GM10266 (cell line): ENCODE data around the gene BIRC3.

Experiments used
- DNase-seq: peaks from one replicate; pipeline ENCODE4 v3.0.0; 2012; ENCODE audit errors: extremely low spot score
- TF ChIP-seq, protein P1 (sequence below): IDR thresholded peaks from 2 replicates; pipeline ENCODE4 v1.5.1; 2012; ENCODE audit warnings: mild to moderate bottlenecking, low read depth; ENCODE audit not compliant: control insufficient read depth, insufficient read depth; ENCODE audit errors: missing control alignments

BIRC3 gene

DNA sequence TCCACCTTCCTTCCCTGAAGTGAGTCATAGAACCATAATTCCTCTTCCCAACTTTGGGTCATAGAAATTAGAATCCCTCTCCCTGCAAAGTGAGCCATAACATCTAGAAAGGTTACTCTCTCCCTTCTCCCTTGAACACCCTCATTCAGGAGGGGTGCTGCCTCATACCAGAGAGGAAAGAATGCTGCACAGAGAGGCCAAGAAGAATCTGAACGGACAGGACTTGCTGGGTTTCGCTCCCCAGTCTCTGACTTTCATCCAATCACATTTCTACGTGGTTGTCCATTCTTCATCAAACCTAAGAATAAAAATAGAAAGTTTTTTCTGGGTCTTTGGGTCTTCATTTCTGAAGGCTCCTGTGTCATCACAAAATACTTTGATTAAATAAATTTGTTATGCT is 31.0 kb upstream of the BIRC3 start:
- TF ChIP-seq, protein P1, sequence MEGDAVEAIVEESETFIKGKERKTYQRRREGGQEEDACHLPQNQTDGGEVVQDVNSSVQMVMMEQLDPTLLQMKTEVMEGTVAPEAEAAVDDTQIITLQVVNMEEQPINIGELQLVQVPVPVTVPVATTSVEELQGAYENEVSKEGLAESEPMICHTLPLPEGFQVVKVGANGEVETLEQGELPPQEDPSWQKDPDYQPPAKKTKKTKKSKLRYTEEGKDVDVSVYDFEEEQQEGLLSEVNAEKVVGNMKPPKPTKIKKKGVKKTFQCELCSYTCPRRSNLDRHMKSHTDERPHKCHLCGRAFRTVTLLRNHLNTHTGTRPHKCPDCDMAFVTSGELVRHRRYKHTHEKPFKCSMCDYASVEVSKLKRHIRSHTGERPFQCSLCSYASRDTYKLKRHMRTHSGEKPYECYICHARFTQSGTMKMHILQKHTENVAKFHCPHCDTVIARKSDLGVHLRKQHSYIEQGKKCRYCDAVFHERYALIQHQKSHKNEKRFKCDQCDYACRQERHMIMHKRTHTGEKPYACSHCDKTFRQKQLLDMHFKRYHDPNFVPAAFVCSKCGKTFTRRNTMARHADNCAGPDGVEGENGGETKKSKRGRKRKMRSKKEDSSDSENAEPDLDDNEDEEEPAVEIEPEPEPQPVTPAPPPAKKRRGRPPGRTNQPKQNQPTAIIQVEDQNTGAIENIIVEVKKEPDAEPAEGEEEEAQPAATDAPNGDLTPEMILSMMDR = no peak
- no peak for DNase-seq

DNA sequence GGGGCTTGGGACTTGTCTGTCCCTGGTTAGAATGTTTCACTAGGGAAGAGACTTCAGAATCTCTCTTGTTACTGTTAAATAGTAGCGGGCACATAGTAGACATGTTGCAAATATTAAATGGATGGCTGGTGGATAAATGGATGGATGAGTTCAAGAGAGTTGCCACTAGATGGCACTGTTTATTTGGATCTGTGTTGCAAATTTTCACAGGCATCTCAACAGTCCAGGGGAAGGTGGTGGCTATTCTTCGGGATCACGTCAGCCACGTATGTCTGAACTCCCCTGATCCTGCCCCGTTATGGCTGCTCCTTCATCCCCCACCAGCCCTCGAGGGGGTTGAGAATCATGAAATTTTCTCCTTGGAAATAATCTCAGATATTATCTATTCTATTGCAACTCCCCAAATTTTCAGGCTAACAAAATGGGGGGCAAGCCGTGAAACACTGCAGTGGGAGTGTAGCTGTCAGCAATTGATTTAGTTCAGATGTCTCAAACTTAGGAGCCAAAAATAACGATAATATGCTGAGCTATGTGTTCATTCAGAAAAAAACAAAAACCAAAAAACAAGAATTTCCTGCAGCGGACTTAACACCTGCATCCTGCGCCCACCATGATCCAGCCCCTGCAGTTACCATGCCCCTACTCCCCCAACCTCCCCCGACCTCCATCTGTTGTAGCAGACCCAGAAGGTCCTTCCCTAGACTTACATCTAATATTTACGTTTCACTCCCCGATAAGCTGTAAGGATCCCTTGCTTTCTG is 29.1 kb upstream of the BIRC3 start:
- TF ChIP-seq, protein P1 = peak; percentile 71
- DNase-seq = peak; percentile 62

DNA sequence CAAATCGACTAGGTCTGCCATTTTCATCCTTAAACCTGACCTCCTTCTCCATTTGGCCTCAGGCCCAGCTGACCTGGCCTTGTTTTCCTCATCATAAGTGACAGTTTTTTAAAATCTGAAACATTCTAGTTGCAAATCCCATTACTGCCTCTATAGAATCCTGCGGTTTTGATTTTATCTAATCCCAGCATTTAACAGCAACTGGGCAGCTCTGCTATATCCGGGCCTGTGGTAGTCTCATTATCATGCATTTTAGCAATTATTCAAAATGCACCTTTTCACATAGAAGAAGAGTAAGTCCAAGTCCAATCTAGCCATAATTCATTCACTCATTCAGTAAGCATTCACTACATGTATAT is 28.6 kb upstream of the BIRC3 start:
- TF ChIP-seq, protein P1 = no peak
- no peak for DNase-seq

DNA sequence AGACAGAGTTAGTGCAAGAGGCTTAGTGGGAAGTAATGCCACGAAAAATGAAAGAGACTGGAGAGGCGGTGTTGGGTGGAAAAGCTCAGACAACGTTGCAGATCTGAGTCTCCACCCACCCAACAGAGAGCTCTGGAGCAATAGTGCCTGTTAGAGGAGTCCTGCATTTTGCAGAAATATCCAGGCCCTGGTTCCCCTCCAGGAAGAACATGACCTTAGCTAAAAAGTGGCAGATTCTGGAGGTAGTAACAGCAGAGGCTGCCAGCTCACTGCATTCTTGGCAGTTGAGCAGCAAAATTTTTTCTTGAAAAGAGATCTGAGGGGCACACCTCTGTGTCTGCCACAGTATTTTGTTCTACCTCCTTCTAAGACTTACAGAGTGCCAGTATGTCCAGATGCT is 27.7 kb upstream of the BIRC3 start:
- TF ChIP-seq, protein P1 = no peak
- DNase-seq = no peak

DNA sequence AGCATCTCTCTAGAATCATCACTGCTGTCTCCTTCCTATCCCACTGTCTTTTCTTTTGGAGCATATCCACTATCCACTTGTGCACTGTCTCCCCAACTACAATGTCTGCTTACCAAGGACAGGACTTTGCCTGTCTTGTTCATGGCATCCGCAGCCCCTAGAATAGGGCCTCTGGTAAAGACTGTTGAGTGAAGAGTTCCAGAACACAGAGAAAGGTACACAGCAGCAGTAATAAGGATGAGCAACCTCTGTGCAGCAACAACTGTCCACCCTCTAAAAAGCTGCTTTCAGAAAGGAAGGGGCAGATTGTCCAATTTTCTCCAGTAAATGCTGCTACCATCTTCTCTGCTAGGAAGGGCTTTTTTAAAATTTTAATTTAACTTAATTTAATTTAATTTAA is 25.5 kb upstream of the BIRC3 start:
- TF ChIP-seq, protein P1 = no peak
- DNase-seq = no peak

DNA sequence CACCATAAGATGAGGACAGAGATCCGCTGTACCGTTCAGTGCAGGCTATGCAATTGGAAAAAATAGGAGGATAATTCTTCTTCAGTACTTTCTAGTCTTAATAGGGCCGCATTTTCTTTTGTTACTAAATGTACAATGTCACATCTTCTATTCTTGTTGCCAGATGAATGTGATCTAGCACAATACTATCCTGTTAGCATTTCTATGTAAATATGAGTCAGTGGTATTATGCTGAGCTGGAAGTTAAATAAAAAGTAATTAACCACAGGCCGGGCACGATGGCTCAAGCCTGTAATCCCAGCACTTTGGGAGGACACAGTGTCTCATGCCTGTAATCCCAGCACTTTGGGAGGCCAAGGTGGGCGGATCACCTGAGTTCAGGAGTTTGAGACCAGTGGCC is 24.4 kb upstream of the BIRC3 start:
- DNase-seq = no peak
- TF ChIP-seq, protein P1 = no peak

DNA sequence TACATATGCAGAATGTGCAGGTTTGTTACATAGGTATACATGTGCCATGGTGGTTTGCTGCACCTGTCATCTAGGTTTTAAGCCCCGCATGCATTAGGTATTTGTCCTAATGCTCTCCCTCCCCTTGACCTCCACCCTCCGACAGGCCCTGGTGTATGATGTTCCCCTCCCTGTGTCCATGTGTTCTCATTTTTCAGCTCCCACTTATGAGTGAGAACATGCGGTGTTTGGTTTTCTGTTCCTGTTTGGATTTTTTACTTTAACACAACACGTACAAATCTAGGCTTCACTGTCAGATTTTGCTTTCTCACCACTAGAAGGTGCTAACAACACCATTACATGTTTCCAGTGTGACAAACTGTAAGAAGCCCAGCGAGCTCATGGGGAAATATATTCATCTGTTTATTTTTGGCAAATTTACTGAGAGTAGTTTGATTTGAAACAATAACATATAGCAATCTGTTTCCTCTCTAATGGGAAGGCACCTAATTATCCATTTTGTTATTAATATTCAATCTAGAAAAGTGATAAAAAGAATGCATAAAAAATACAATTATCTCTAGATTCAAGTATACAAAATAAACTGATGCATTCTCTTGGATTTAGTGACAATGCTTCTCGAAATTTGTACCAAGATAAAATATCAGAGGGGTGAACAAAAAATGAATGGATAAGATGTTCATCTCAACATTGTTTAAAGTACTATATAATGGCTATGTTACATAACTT is 23.2 kb upstream of the BIRC3 start:
- TF ChIP-seq, protein P1 = peak; percentile 71
- peak; percentile 62 for DNase-seq
